ENCODE data around the gene PTPN3. TPM values are rescaled to one million over a fixed set of nuclear protein-coding genes. Genes with fewer than 3 reads are reported as not detected.

The PTPN3 gene
- total RNA-seq, 3 donors from 2014 or later: 13.2 to 30.3 (median 25.8) TPM

DNA sequence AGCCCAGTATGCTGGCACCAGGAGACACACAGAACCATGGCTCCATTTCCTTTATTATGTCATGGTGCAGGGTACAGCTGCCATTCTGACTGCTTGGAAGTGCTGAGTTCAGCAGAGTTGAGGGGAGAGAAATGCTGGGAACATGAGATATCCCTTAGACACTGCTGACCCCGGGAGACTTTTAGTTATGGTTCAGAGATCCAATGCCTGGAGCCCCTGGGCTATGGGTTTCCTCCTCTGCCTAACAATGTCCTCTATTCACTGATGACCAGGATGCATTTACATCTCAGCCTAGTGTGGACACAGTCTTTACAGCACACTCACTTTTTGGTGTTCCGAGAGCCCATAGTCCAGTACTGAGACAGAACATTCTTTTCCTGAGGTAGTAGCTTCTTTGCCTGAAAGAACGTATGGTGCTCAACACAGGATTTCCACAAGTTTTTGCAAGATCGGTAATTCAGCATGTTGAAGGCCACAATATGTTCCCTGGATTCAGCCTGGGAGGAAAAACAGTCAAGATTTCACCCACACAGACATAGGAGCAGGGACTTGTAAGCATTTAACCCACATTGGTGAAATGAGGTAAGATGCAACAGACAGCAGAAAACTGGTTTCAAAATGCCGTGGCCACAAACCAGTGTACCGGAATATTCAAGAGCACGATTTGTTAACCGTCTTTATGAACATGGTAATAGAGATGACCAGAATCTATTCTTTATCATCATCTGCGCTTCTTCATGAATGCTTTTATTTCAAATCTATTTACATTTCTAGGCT lies 71.3 kb downstream of the PTPN3 start:
- Histone ChIP-seq H3K4me1 (ENCODE audit: low read depth) (no peaks in the 10 kb centered on the region), H3K4me3 (no peak overlapping the region), H3K36me3 (ENCODE audit: low read depth) (no peaks in the 10 kb centered on the region), H3K9me3 (no peaks in the 10 kb centered on the region)
- ATAC-seq (no peak), DNase-seq (no peak)
- intact Hi-C loops (cut with DNase I, micrococcal nuclease): no loop called here
- TF ChIP-seq, protein P1, sequence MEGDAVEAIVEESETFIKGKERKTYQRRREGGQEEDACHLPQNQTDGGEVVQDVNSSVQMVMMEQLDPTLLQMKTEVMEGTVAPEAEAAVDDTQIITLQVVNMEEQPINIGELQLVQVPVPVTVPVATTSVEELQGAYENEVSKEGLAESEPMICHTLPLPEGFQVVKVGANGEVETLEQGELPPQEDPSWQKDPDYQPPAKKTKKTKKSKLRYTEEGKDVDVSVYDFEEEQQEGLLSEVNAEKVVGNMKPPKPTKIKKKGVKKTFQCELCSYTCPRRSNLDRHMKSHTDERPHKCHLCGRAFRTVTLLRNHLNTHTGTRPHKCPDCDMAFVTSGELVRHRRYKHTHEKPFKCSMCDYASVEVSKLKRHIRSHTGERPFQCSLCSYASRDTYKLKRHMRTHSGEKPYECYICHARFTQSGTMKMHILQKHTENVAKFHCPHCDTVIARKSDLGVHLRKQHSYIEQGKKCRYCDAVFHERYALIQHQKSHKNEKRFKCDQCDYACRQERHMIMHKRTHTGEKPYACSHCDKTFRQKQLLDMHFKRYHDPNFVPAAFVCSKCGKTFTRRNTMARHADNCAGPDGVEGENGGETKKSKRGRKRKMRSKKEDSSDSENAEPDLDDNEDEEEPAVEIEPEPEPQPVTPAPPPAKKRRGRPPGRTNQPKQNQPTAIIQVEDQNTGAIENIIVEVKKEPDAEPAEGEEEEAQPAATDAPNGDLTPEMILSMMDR (IDR thresholded peaks at IDR 0.05): no peak

DNA sequence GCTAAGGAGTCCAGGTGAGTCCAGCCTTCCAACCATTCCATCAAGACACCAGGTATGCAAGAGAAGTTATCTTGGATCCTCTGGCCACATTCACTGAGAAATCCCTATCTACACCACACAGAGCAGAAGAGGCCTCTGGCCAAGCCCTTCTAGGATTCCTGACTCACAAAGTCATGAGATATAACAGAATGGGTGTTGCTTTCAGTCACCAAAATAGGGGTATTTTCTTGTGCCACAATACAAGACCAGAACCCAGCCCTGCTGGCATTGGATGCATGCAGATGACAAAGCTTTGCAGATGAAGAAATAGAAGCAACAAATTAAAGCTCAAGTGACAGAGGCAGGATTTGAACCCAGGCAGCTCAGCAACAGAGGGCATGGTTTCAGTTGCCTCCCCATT lies 73.5 kb downstream of the PTPN3 start:
- TF ChIP-seq, protein P1 (IDR thresholded peaks at IDR 0.05): no peak
- Histone ChIP-seq H3K9me3 (no peaks in the 10 kb centered on the region), H3K4me1 (ENCODE audit: low read depth) (no peaks in the 10 kb centered on the region), H3K36me3 (ENCODE audit: low read depth) (no peaks in the 10 kb centered on the region), H3K4me3 (no peak overlapping the region)
- DNase-seq: no peak
- ATAC-seq: no peak
- intact Hi-C loops (cut with DNase I, micrococcal nuclease): no loop called here

DNA sequence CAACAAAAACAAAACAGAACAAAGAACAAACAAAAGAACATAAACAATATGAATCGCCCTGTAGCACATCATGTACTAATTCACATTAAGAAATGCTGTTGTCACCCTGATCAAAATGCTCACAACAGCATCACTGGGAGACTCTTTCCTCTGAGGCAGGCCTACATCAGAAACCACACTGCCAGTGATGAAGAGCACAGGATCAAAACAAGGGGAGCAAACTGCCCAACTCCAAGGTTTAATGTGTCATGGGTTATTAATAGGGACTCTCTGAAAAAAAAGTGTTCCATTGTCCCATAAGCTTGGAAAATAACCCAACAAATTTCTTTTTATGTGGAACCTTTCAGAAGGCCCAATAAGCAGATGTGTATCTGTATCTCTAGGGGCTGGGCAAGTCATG lies 74.2 kb downstream of the PTPN3 start:
- DNase-seq (no peak), ATAC-seq (no peak)
- TF ChIP-seq, protein P1 (IDR thresholded peaks at IDR 0.05): no peak
- H3K9me3 ChIP-seq: no peaks in the 10 kb centered on the region
- H3K4me1 ChIP-seq (ENCODE audit: low read depth): no peaks in the 10 kb centered on the region
- intact Hi-C loops (cut with DNase I, micrococcal nuclease): no loop called here
- H3K4me3 ChIP-seq: no peak overlapping the region
- no peaks in the 10 kb centered on the region for H3K36me3 ChIP-seq (ENCODE audit: low read depth)

DNA sequence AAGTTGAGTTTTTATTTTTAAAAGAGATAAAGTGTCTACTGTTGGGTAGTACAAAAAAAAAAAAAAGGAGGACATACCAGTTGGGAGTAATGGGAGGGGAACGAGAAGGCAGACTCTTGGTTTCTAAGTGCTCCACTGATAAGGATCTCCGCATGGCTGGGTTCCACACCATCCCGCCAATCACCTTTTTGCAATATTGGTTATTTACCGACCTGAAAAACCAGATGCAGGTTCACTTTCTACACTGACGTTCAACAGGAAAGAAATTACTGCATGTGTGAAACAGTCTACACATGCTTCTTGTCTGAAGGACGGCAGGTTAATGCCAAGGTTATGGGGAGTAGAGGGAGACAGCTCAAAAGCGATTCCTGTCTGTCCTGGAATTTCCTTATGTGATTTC lies 75.5 kb downstream of the PTPN3 start:
- H3K9me3 ChIP-seq: no peaks in the 10 kb centered on the region
- no peaks in the 10 kb centered on the region for H3K36me3 ChIP-seq (ENCODE audit: low read depth)
- intact Hi-C loops (cut with DNase I, micrococcal nuclease): no loop called here
- ATAC-seq: no peak
- no peaks in the 10 kb centered on the region for H3K4me1 ChIP-seq (ENCODE audit: low read depth)
- DNase-seq: no peak
- no peak overlapping the region for H3K4me3 ChIP-seq
- TF ChIP-seq, protein P1 (IDR thresholded peaks at IDR 0.05): no peak

DNA sequence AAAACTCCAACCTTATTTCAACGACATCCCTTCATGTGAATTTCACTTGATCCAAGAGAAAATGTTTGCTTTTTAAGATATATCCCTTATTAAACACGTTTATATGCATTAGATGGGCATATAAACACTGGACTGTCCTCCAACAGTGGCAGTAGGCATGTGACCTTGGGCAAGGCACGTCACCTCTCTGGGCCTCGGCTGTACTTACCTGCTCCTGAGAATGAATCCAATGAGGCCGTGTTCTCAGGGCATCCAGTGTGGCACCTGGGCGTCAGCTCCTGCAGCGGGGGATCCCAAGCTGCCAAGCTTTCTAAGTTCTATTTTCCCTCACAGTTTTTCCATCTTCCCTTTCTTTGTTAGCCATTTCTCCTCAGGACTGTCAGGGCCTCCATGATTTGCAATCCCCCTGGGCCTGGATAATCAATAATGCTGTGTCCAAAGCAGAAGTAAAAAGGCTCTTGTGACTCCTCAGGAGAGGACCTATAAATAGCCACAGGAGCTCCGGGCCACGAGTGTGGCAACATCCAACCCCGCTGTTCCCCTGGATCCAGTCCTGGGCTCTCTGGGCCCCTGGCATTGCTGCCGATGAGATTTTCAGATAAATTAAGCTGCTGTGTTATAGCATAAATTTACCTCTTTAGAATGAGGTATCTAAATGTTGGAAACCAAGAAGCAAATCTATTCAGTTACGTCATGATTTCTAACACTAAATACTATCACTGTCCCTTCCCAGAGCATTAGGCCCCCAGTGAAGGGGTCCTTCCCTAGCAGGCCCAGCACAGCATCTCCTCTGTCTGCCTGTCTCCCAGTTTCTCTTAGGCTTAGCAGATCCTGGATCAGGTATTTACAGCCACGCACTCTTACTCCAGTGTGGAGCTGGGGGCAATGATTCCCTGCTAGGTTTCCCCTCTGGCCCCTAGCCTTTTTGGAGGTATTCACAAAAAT lies 76.8 kb downstream of the PTPN3 start:
- Histone ChIP-seq H3K4me3 (no peak overlapping the region), H3K9me3 (no peaks in the 10 kb centered on the region), H3K36me3 (ENCODE audit: low read depth) (no peaks in the 10 kb centered on the region), H3K4me1 (ENCODE audit: low read depth) (no peaks in the 10 kb centered on the region)
- DNase-seq (no peak), ATAC-seq (no peak)
- intact Hi-C loops (cut with DNase I, micrococcal nuclease): no loop called here
- TF ChIP-seq, protein P1 (IDR thresholded peaks at IDR 0.05): no peak
